Panc1 (cell line): Measurements from ENCODE around the gene VKORC1. TPM values are rescaled to one million over a fixed set of nuclear protein-coding genes. Genes with fewer than 3 reads are reported as not detected.

ENCODE experiments used
- ATAC-seq: fragments of 200-7000 bp; cut with Tn5 transposase; 2 replicates; pipeline ENCODE4 v1.9.1; 2020; ENCODE audit warnings: mild to moderate bottlenecking, moderate library complexity
- BruUV-seq: library from RNA; stranded (reverse); fragments of 400-500 nt; replicated peaks from 2 replicates; lab custom pipeline; 2021; lab: Mats Ljungman, UMichigan
- CTCF ChIA-PET: fragments of 300-600 bp; sonication (Branson Sonifier 250); formaldehyde crosslinking; loops from one replicate; lab custom pipeline; 2022; ENCODE audit warnings: antibody characterized with exemption; lab: Charles Lee
- POLR2A ChIA-PET: fragments of 300-600 bp; sonication (Branson Sonifier 250); formaldehyde crosslinking; loops from one replicate; lab custom pipeline; 2022; ENCODE audit warnings: antibody characterized with exemption; lab: Charles Lee
- DNase-seq: peaks from one replicate; pipeline ENCODE4 v3.0.0-alpha.2; 2010; ENCODE audit warnings: low read depth, low spot score
- H3K27ac ChIP-seq: 2 replicates; pipeline ENCODE4 v1.5.1; 2011; ENCODE audit warnings: mild to moderate bottlenecking, low read length, inconsistent platforms
- H3K27me3 ChIP-seq: fragments of 200-500 bp; sonication (Bioruptor generic); 2 replicates; pipeline ENCODE4 v1.6.0; 2014; ENCODE audit warnings: low read length, inconsistent platforms; ENCODE audit not compliant: control insufficient read depth, insufficient read depth
- H3K36me3 ChIP-seq: fragments of 200-500 bp; sonication (Bioruptor generic); 2 replicates; pipeline ENCODE4 v1.5.1; 2014; ENCODE audit warnings: inconsistent platforms, mild to moderate bottlenecking, low read length, moderate library complexity; ENCODE audit not compliant: control insufficient read depth, insufficient read depth
- H3K4me1 ChIP-seq: 2 replicates; pipeline ENCODE4 v1.5.1; 2011; ENCODE audit warnings: inconsistent platforms, mild to moderate bottlenecking, low read length, moderate library complexity; ENCODE audit not compliant: control insufficient read depth, insufficient read depth
- H3K4me3 ChIP-seq, 2 experiments: 2 replicates each; pipeline ENCODE4 v1.5.1; 2011 to 2012; ENCODE audit warnings: low read depth in 2 of 2, low read length in 2 of 2, mild to moderate bottlenecking in 2 of 2, inconsistent platforms in 1 of 2, moderate library complexity in 1 of 2
- H3K9me3 ChIP-seq: fragments of 200-500 bp; sonication (Bioruptor generic); 2 replicates; pipeline ENCODE4 v1.5.1; 2014; ENCODE audit warnings: low read depth, mild to moderate bottlenecking, inconsistent platforms, low read length, moderate library complexity; ENCODE audit not compliant: control insufficient read depth, insufficient read depth
- POLR2AphosphoS5 ChIP-seq: IDR thresholded peaks from 2 replicates; pipeline ENCODE4 v1.6.1; 2012; ENCODE audit warnings: mild to moderate bottlenecking, low read depth, low read length, moderate library complexity
- SIN3A ChIP-seq: IDR thresholded peaks from 2 replicates; pipeline ENCODE4 v1.6.1; 2012; ENCODE audit warnings: low read depth, mild to moderate bottlenecking, low read length, moderate library complexity, borderline replicate concordance; ENCODE audit not compliant: insufficient read depth
- TCF7L2 ChIP-seq: IDR thresholded peaks from 2 replicates; pipeline ENCODE4 v1.6.1; 2011; ENCODE audit warnings: mild to moderate bottlenecking, low read depth, low read length, inconsistent platforms
- in situ Hi-C: cut with HindIII; loops from 2 replicates; pipeline ENCODE4 v1.10.0; 2016; ENCODE audit warnings: low sequenced_read_pairs, low pct_unique_long_range_greater_than_20kb
- intact Hi-C: fragments of 100-400 bp; cut with micrococcal nuclease; formaldehyde crosslinking; loops from one replicate; pipeline ENCODE4 v1.10.0; 2022; ENCODE audit not compliant: unreplicated experiment
- total RNA-seq: library from RNA; stranded (reverse); gene quantifications from one replicate; pipeline ENCODE4 v1.2.1, GENCODE V29; 2021; ENCODE audit not compliant: unreplicated experiment
- TF ChIP-seq, protein P1 (sequence below), 2 experiments: IDR thresholded peaks; 2 replicates each; pipeline ENCODE4 v1.6.1; 2011 to 2012; ENCODE audit warnings: low read depth in 2 of 2, control low read depth in 1 of 2, low read length in 1 of 2, mild to moderate bottlenecking in 1 of 2, moderate library complexity in 1 of 2; ENCODE audit not compliant: insufficient read depth in 1 of 2
- TF ChIP-seq, protein P2 (sequence below): fragments of 450-650 bp; IDR thresholded peaks from 2 replicates; pipeline ENCODE4 v1.5.1; 2017; ENCODE audit warnings: mild to moderate bottlenecking

Gene VKORC1
- total RNA-seq, 1 experiment from 2014 or later = 109 TPM

DNA sequence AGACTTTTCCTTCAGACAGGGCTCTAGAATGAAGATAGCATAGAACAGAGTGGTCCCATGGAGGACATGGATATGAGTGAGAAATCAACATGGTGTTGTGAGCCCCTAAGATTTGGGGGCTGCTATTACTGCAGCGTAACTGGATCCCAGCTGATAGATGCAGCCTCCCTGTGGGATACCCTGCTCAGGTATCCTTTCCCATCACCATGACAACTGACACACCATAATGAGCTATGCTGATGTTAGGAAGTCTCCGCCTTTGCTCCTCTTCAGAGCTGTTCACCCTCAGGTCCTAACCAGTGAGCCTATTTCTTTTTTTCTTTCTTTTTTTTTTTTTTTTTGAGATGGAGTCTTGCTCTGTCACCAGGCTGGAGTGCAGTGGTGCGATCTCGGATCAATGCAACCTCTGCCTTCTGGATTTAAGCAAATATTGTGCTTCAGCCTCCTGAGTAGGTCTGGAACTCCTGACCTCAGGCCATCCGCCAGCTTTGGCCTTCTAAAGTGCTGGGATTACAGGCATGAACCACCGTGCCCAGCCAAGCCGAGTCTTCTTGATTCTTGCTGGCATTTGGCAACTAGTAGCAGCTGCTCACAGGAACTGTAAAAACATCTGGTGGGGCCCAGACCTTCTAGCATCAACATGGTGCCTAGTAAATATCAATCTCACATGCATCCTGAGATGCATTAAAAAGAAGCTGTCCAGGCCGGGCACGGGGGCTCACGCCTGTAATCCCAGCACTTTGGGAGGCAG, 44.1 kb downstream of the VKORC1 start:
- H3K36me3 ChIP-seq = no peaks in the 10 kb centered on the region
- no peak overlapping the region for H3K4me3 ChIP-seq
- ATAC-seq (no peak), DNase-seq (no peak)
- no peaks in the 10 kb centered on the region for H3K9me3 ChIP-seq
- TF ChIP-seq POLR2AphosphoS5 (no peak), SIN3A (no peak), TCF7L2 (no peak)
- TF ChIP-seq, protein P1, sequence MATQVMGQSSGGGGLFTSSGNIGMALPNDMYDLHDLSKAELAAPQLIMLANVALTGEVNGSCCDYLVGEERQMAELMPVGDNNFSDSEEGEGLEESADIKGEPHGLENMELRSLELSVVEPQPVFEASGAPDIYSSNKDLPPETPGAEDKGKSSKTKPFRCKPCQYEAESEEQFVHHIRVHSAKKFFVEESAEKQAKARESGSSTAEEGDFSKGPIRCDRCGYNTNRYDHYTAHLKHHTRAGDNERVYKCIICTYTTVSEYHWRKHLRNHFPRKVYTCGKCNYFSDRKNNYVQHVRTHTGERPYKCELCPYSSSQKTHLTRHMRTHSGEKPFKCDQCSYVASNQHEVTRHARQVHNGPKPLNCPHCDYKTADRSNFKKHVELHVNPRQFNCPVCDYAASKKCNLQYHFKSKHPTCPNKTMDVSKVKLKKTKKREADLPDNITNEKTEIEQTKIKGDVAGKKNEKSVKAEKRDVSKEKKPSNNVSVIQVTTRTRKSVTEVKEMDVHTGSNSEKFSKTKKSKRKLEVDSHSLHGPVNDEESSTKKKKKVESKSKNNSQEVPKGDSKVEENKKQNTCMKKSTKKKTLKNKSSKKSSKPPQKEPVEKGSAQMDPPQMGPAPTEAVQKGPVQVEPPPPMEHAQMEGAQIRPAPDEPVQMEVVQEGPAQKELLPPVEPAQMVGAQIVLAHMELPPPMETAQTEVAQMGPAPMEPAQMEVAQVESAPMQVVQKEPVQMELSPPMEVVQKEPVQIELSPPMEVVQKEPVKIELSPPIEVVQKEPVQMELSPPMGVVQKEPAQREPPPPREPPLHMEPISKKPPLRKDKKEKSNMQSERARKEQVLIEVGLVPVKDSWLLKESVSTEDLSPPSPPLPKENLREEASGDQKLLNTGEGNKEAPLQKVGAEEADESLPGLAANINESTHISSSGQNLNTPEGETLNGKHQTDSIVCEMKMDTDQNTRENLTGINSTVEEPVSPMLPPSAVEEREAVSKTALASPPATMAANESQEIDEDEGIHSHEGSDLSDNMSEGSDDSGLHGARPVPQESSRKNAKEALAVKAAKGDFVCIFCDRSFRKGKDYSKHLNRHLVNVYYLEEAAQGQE (IDR thresholded peaks at IDR 0.05; ENCODE audit: insufficient read depth in 1 of 2, low read depth in 2 of 2, low read length in 1 of 2) = no peak
- TF ChIP-seq, protein P2, sequence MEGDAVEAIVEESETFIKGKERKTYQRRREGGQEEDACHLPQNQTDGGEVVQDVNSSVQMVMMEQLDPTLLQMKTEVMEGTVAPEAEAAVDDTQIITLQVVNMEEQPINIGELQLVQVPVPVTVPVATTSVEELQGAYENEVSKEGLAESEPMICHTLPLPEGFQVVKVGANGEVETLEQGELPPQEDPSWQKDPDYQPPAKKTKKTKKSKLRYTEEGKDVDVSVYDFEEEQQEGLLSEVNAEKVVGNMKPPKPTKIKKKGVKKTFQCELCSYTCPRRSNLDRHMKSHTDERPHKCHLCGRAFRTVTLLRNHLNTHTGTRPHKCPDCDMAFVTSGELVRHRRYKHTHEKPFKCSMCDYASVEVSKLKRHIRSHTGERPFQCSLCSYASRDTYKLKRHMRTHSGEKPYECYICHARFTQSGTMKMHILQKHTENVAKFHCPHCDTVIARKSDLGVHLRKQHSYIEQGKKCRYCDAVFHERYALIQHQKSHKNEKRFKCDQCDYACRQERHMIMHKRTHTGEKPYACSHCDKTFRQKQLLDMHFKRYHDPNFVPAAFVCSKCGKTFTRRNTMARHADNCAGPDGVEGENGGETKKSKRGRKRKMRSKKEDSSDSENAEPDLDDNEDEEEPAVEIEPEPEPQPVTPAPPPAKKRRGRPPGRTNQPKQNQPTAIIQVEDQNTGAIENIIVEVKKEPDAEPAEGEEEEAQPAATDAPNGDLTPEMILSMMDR = no peak
- H3K27me3 ChIP-seq = no peaks in the 10 kb centered on the region
- no peak overlapping the region for H3K27ac ChIP-seq
- no peaks in the 10 kb centered on the region for H3K4me1 ChIP-seq
- BruUV-seq = no TSS peak
- intact Hi-C loops (no loop called here), in situ Hi-C loops (no loop called here)
- POLR2A ChIA-PET = no interaction called here
- CTCF ChIA-PET = interaction anchor here (0.7 kb wide), 1 partner anchor 71 kb away, joined by 3 read pairs; no protein-coding TSS in a partner anchor

DNA sequence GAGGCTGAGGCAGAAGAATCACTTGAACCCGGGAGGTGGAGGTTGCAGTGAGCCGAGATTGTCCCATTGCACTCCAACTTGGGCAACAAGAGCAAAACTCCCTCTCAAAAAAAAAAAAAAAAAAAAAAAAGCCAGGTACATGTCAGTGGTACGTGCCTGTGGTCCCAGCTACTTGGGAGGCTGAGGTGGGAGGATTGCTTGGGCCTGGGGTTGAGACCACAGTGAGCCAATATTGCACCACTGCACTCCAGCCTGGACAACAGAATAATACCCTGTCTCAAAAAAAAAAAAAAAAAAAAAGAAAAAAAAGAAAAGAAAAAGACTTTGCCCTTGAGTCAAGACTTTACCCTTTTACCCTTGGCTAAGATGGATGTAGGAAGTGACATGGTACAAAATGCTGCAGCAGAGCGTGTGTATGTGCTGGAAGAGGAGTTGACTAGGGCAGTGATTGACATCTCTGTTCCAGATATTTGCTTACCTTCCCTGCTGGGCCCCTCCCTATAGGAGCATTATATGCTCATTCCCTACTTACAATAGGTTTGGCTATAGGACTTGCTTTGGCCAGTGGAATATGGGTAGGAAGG, 50.6 kb downstream of the VKORC1 start:
- DNase-seq (no peak), ATAC-seq (no peak)
- TF ChIP-seq, protein P1 (IDR thresholded peaks at IDR 0.05; ENCODE audit: insufficient read depth in 1 of 2, low read depth in 2 of 2, low read length in 1 of 2) = no peak
- TF ChIP-seq TCF7L2 (no peak), POLR2AphosphoS5 (no peak), SIN3A (no peak)
- TF ChIP-seq, protein P2 = no peak
- no TSS peak for BruUV-seq
- H3K9me3 ChIP-seq = no peaks in the 10 kb centered on the region
- H3K27ac ChIP-seq = no peak overlapping the region
- H3K27me3 ChIP-seq = no peaks in the 10 kb centered on the region
- in situ Hi-C loops (no loop called here), intact Hi-C loops (no loop called here)
- ChIA-PET POLR2A (no interaction called here), CTCF (no interaction called here)
- no peaks in the 10 kb centered on the region for H3K4me1 ChIP-seq
- no peaks in the 10 kb centered on the region for H3K36me3 ChIP-seq
- no peak overlapping the region for H3K4me3 ChIP-seq
